ENCODE measurements around the gene BAIAP2. TPM values are rescaled to one million over a fixed set of nuclear protein-coding genes. Genes with fewer than 3 reads are reported as not detected.

BAIAP2 gene
- total and polyA plus RNA-seq, 2 of the 13 experiments (the other 11 are each of a cell fraction or from before 2014, with no cell fraction given), result 22.5 to 24.0 TPM

- no peak for TF ChIP-seq HOXA3 (CRISPR knock-in tag; IDR thresholded peaks at IDR 0.05)
Measured at GRCh38 chr17:80992077-80992947, 42.6 kb upstream of the BAIAP2 start (continued).

GRCh38 chr17:80992948-80993624 lies 41.9 kb upstream of the BAIAP2 start:
- no peaks in the 10 kb centered on the region for H4K20me1 ChIP-seq (ENCODE audit: insufficient read depth, low read length)
- intact Hi-C loops (cut with micrococcal nuclease; ENCODE audit: unreplicated experiment) (loop anchor here (5.0 kb wide), 1 partner anchor 49 kb away; no protein-coding TSS in a partner anchor), in situ Hi-C loops (cut with HindIII; ENCODE audit: extremely low pct_ligation_motif_present, low pct_unique_long_range_greater_than_20kb) (no loop called here)
- peaks cover 48% of the 10 kb centered on the region for H3K4me1 ChIP-seq (ENCODE audit: insufficient read depth, low read length)
- H3K9me3 ChIP-seq (ENCODE audit: low read length), result no peaks in the 10 kb centered on the region
- DNase-seq (ENCODE audit: low spot score) (no peak), ATAC-seq (no peak), FAIRE-seq (no peak)
- H3K27me3 ChIP-seq (ENCODE audit: control insufficient read depth in 1 of 2, insufficient read depth in 2 of 2, low read length in 2 of 2), result peaks cover 1 to 15% of the 10 kb centered on the region in 2 experiments; a peak in 4 of 5 replicates
- TF ChIP-seq ZNF30 (CRISPR knock-in tag; IDR thresholded peaks at IDR 0.05), result peak; percentile 47; the same call in 1 of the 2 replicates
- TF ChIP-seq AKAP8 (CRISPR knock-in tag; IDR thresholded peaks at IDR 0.05), result no peak
- TF ChIP-seq DMAP1 (CRISPR knock-in tag; IDR thresholded peaks at IDR 0.05), result no peak
- TF ChIP-seq, protein P1, sequence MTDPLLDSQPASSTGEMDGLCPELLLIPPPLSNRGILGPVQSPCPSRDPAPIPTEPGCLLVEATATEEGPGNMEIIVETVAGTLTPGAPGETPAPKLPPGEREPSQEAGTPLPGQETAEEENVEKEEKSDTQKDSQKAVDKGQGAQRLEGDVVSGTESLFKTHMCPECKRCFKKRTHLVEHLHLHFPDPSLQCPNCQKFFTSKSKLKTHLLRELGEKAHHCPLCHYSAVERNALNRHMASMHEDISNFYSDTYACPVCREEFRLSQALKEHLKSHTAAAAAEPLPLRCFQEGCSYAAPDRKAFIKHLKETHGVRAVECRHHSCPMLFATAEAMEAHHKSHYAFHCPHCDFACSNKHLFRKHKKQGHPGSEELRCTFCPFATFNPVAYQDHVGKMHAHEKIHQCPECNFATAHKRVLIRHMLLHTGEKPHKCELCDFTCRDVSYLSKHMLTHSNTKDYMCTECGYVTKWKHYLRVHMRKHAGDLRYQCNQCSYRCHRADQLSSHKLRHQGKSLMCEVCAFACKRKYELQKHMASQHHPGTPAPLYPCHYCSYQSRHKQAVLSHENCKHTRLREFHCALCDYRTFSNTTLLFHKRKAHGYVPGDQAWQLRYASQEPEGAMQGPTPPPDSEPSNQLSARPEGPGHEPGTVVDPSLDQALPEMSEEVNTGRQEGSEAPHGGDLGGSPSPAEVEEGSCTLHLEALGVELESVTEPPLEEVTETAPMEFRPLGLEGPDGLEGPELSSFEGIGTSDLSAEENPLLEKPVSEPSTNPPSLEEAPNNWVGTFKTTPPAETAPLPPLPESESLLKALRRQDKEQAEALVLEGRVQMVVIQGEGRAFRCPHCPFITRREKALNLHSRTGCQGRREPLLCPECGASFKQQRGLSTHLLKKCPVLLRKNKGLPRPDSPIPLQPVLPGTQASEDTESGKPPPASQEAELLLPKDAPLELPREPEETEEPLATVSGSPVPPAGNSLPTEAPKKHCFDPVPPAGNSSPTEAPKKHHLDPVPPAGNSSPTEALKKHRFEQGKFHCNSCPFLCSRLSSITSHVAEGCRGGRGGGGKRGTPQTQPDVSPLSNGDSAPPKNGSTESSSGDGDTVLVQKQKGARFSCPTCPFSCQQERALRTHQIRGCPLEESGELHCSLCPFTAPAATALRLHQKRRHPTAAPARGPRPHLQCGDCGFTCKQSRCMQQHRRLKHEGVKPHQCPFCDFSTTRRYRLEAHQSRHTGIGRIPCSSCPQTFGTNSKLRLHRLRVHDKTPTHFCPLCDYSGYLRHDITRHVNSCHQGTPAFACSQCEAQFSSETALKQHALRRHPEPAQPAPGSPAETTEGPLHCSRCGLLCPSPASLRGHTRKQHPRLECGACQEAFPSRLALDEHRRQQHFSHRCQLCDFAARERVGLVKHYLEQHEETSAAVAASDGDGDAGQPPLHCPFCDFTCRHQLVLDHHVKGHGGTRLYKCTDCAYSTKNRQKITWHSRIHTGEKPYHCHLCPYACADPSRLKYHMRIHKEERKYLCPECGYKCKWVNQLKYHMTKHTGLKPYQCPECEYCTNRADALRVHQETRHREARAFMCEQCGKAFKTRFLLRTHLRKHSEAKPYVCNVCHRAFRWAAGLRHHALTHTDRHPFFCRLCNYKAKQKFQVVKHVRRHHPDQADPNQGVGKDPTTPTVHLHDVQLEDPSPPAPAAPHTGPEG (CRISPR knock-in tag; IDR thresholded peaks at IDR 0.05), result no peak
- TF ChIP-seq IKZF1 (IDR thresholded peaks at IDR 0.05), result no peak
- no peak for TF ChIP-seq EEA1 (CRISPR knock-in tag; IDR thresholded peaks at IDR 0.05; ENCODE audit: borderline replicate concordance)
- TF ChIP-seq IRF9 (CRISPR knock-in tag; IDR thresholded peaks at IDR 0.05; ENCODE audit: borderline replicate concordance), result no peak
- TF ChIP-seq KDM5B (CRISPR knock-in tag; IDR thresholded peaks at IDR 0.05; ENCODE audit: borderline replicate concordance), result 0 out of 2 replicates have a peak, but pooled peaks have one; percentile 20
- no peak for TF ChIP-seq RARA (CRISPR knock-in tag; IDR thresholded peaks at IDR 0.05)
- TF ChIP-seq, protein P2, sequence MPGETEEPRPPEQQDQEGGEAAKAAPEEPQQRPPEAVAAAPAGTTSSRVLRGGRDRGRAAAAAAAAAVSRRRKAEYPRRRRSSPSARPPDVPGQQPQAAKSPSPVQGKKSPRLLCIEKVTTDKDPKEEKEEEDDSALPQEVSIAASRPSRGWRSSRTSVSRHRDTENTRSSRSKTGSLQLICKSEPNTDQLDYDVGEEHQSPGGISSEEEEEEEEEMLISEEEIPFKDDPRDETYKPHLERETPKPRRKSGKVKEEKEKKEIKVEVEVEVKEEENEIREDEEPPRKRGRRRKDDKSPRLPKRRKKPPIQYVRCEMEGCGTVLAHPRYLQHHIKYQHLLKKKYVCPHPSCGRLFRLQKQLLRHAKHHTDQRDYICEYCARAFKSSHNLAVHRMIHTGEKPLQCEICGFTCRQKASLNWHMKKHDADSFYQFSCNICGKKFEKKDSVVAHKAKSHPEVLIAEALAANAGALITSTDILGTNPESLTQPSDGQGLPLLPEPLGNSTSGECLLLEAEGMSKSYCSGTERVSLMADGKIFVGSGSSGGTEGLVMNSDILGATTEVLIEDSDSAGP (CRISPR knock-in tag; IDR thresholded peaks at IDR 0.05; ENCODE audit: borderline replicate concordance), result peak; percentile 4; the same call in 1 of the 2 replicates
- CTCF ChIA-PET (ENCODE audit: low intra/inter-chr PET ratio, low total read pairs), result interaction anchor here (1.4 kb wide), 1 partner anchor 109 kb away, joined by 5 read pairs; no protein-coding TSS in a partner anchor
- no peaks in the 10 kb centered on the region for H3K79me2 ChIP-seq (ENCODE audit: insufficient read depth, low read length)
- peaks cover 24 to 32% of the 10 kb centered on the region in 2 experiments for H3K36me3 ChIP-seq (replicated peaks in 1 of 2; ENCODE audit: control insufficient read depth in 1 of 2, insufficient read depth in 2 of 2, low read length in 2 of 2)
- peak overlapping the region; percentile 87 to 95 (median 95) for H3K4me3 ChIP-seq (replicated peaks in 1 of 3; ENCODE audit: insufficient read depth in 1 of 3, low read depth in 2 of 3, low read length in 3 of 3)
- TSS peak; percentile 88 for BruUV-seq (replicated peaks)
- no peak overlapping the region for H2AFZ ChIP-seq (ENCODE audit: low read length)
- WGBS (ENCODE audit: low lambda C conversion rate), result 58% methylated on average over 17 of the region's 18 CpGs
- peak overlapping the region; percentile 87 for H3K9ac ChIP-seq (ENCODE audit: insufficient read depth, low read depth, low read length)
- no peak overlapping the region for H3K27ac ChIP-seq (ENCODE audit: extremely low read length, insufficient read depth, low read length)
- POLR2A ChIA-PET, result interaction anchor here (1.1 kb wide), 1 partner anchor 8 kb away, joined by 4 read pairs; no protein-coding TSS in a partner anchor
- peak overlapping the region; percentile 94 for H3K4me2 ChIP-seq (ENCODE audit: low read depth, low read length)
